Tibial artery (tissue), 4 donors: ENCODE data around the gene CLTA.
"Not testable (repeated sequence)": the region's sequence is repeated elsewhere in the genome, so short reads cannot be mapped to it uniquely, and the experiment has no call there.

Experiments
- DNase-seq, 2 donors: peaks; one replicate each; pipeline ENCODE4 v3.0.0-alpha.2; 2019
- H3K27ac ChIP-seq, 2 donors: fragments of 200-600 bp; sonication (generic) in 1 of 2; 1 replicate in 1 of 2; 2 replicates in 1 of 2; pipeline ENCODE4 v1.5.1; 2018 to 2019; ENCODE audit warnings: mild to moderate bottlenecking in 1 of 2
- H3K27me3 ChIP-seq, 2 donors: fragments of 200-600 bp; sonication (generic) in 1 of 2; one replicate each; pipeline versions ENCODE4 v1.5.1 to v1.6.0; 2016 to 2019
- H3K36me3 ChIP-seq, 3 donors: fragments of 200-600 bp; sonication (generic) in 2 of 3; one replicate each; pipeline ENCODE4 v1.5.1; 2016 to 2019; ENCODE audit warnings: mild to moderate bottlenecking in 2 of 3
- H3K4me1 ChIP-seq, 4 donors: fragments of 200-600 bp; sonication (generic) in 2 of 4; 1 replicate in 3 of 4; 2 replicates in 1 of 4; pipeline ENCODE4 v1.5.1; 2016 to 2019
- H3K4me3 ChIP-seq, 2 donors: fragments of 200-600 bp; sonication (generic) in 1 of 2; 1 replicate in 1 of 2; 2 replicates in 1 of 2; pipeline ENCODE4 v1.5.1; 2018 to 2019; ENCODE audit warnings: mild to moderate bottlenecking in 2 of 2
- H3K9me3 ChIP-seq, 3 donors: fragments of 200-600 bp; sonication (generic) in 1 of 3; one replicate each; pipeline ENCODE4 v1.5.1; 2016 to 2019
- CTCF ChIP-seq, 2 experiments: fragments of 200-600 bp in 1 of 2; fragments of 450-650 bp in 1 of 2; IDR thresholded peaks; one replicate each; pipeline ENCODE4 v1.5.1; 2017 to 2019; ENCODE audit warnings: antibody characterized with exemption in 2 of 2, mild to moderate bottlenecking in 1 of 2, moderate library complexity in 1 of 2
- intact Hi-C: fragments of 100-400 bp; cut with DNase I; formaldehyde crosslinking; loops from one replicate; pipeline ENCODE4 v1.15.0; 2023; ENCODE audit warnings: low total_unique reads

The CLTA gene

GRCh38 chr9:36248061-36248460 lies 57.3 kb downstream of the CLTA start:
- H3K4me3 ChIP-seq, DNase-seq, H3K9me3 ChIP-seq, intact Hi-C loops, H3K27ac ChIP-seq, H3K27me3 ChIP-seq: not testable (repeated sequence)
- peaks cover 16 to 33% (median 31%) of the 10 kb centered on the region in 3 donors for H3K36me3 ChIP-seq
- TF ChIP-seq CTCF (IDR thresholded peaks at IDR 0.05): peak in 1 of 2 experiments; percentile 20
- H3K4me1 ChIP-seq: peaks cover 0 to 29% (median 0%) of the 10 kb centered on the region in 4 donors

- intact Hi-C loops: no loop called here
- peaks cover 0 to 29% (median 0%) of the 10 kb centered on the region in 4 donors for H3K4me1 ChIP-seq
- H3K4me3 ChIP-seq: no peak overlapping the region
- peaks cover 16 to 22% (median 20%) of the 10 kb centered on the region in 3 donors for H3K36me3 ChIP-seq
- H3K27ac ChIP-seq: peak overlapping the region in 1 of 2 donors; percentile 8
- DNase-seq: no peak
- no peaks in the 10 kb centered on the region for H3K27me3 ChIP-seq
- no peaks in the 10 kb centered on the region for H3K9me3 ChIP-seq
- TF ChIP-seq CTCF (IDR thresholded peaks at IDR 0.05): no peak
These were observed 58.5 kb downstream of the CLTA start for GRCh38 chr9:36249189-36249588.

- H3K27me3 ChIP-seq: no peaks in the 10 kb centered on the region
- TF ChIP-seq CTCF (IDR thresholded peaks at IDR 0.05): no peak
- peaks cover 11 to 20% (median 13%) of the 10 kb centered on the region in 3 donors for H3K36me3 ChIP-seq
- peaks cover 0 to 29% (median 0%) of the 10 kb centered on the region in 4 donors for H3K4me1 ChIP-seq
- intact Hi-C loops: loop anchor here (5.0 kb wide), 1 partner anchor 77 kb away; no protein-coding TSS in a partner anchor
- DNase-seq: no peak
- H3K9me3 ChIP-seq: no peaks in the 10 kb centered on the region
- H3K27ac ChIP-seq: no peak overlapping the region
- no peak overlapping the region for H3K4me3 ChIP-seq
These were observed 59.4 kb downstream of the CLTA start for GRCh38 chr9:36250079-36250478.

- H3K4me3 ChIP-seq: no peak overlapping the region
- DNase-seq: no peak
- no peak for TF ChIP-seq CTCF (IDR thresholded peaks at IDR 0.05)
- H3K9me3 ChIP-seq: no peaks in the 10 kb centered on the region
- no peak overlapping the region for H3K27ac ChIP-seq
- peaks cover 0 to 31% (median 0%) of the 10 kb centered on the region in 4 donors for H3K4me1 ChIP-seq
- no peaks in the 10 kb centered on the region for H3K27me3 ChIP-seq
- intact Hi-C loops: loop anchor here (5.0 kb wide), 1 partner anchor 76 kb away; no protein-coding TSS in a partner anchor
- peaks cover 0 to 6% (median under 1%) of the 10 kb centered on the region in 3 donors for H3K36me3 ChIP-seq
These were observed 60.7 kb downstream of the CLTA start for GRCh38 chr9:36251428-36251827.

GRCh38 chr9:36258208-36258995 lies 67.7 kb downstream of the CLTA start, which contains the start of gene GNE:
Gene GNE (minus strand): TSS chr9:36258448. CDS start chr9:36249355, 9,093 bp downstream.
- intact Hi-C loops: no loop called here
- peak; percentile 98 to 99 for DNase-seq
- H3K27ac ChIP-seq: peak within 1 kb of the TSS; percentile 98 to 100

More at GRCh38 chr9:36258208-36258995, 67.7 kb downstream of the CLTA start, which contains the start of gene GNE:
- no peaks in the 10 kb centered on the region for H3K27me3 ChIP-seq
- no peaks in the 10 kb centered on the region for H3K9me3 ChIP-seq
- H3K4me3 ChIP-seq: peak within 1 kb of the TSS; percentile 88 to 96
- H3K36me3 ChIP-seq: no peaks in the 10 kb centered on the region
- peaks cover 0 to 17% (median 8%) of the 10 kb centered on the region in 4 donors for H3K4me1 ChIP-seq
- TF ChIP-seq CTCF (IDR thresholded peaks at IDR 0.05): no peak
